Measurements from ENCODE around the gene ACTG1.

ACTG1 gene

DNA sequence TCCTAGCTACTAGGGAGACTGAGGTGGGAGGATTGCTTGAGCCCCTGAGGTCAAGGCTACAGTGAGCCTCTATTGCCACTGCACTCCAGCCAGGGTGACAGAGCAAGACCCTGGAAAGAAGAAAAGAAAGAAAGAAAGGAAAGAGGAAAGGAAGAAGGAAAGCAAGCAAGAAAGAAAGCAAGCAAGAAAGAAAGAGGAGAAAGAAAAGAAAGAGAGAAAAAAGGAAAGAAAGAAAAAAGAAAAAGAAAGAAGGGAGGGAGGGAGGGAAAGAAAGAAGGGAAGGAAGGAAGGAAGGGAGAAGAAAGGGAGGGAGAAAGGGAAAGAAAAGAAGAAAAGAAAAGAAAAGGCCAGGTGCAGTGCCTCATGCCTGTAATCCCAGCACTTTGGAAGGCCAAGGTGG lies 9.0 kb downstream of the ACTG1 start:
- TF ChIP-seq, protein P1, sequence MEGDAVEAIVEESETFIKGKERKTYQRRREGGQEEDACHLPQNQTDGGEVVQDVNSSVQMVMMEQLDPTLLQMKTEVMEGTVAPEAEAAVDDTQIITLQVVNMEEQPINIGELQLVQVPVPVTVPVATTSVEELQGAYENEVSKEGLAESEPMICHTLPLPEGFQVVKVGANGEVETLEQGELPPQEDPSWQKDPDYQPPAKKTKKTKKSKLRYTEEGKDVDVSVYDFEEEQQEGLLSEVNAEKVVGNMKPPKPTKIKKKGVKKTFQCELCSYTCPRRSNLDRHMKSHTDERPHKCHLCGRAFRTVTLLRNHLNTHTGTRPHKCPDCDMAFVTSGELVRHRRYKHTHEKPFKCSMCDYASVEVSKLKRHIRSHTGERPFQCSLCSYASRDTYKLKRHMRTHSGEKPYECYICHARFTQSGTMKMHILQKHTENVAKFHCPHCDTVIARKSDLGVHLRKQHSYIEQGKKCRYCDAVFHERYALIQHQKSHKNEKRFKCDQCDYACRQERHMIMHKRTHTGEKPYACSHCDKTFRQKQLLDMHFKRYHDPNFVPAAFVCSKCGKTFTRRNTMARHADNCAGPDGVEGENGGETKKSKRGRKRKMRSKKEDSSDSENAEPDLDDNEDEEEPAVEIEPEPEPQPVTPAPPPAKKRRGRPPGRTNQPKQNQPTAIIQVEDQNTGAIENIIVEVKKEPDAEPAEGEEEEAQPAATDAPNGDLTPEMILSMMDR (IDR thresholded peaks at IDR 0.05): no peak
- Histone ChIP-seq H3K9me3 (no peaks in the 10 kb centered on the region), H3K27ac (no peak overlapping the region), H3K36me3 (peaks cover 7 to 10% (median 8%) of the 10 kb centered on the region in 3 donors), H3K27me3 (no peaks in the 10 kb centered on the region), H3K4me1 (peaks cover 0 to 27% (median 12%) of the 10 kb centered on the region in 4 donors), H3K4me3 (no peak overlapping the region)
- DNase-seq: no peak
- intact Hi-C loops (cut with DNase I; ENCODE audit: low total_unique reads): no loop called here

DNA sequence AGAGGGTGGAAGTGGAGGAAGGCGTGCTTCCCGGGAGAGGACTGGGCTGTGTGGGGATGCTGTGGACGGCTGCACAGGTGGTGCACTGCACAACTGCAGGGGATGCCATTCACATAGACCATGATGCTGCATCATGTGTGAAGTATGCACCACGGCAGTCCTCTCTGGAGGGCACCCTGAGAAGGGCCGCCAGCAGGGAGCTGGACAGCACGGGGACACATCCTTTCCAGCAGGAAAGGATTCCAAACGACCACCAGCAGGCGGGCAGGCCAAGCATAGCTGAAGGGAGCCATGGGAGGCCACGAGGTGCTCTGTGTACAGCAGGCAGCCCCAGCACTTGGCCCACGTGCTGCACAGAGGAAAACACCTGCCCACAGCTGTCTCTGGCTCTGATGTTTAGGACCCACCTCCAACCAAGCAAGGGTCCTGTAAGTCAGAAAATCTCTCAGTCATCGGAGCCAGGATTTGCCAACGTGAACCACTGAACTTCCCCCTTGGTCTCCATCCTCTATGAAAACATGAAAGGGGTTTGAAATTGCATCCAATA lies 10.1 kb downstream of the ACTG1 start:
- Histone ChIP-seq H3K36me3 (no peaks in the 10 kb centered on the region), H3K4me3 (no peak overlapping the region), H3K9me3 (no peaks in the 10 kb centered on the region), H3K27me3 (no peaks in the 10 kb centered on the region), H3K27ac (no peak overlapping the region), H3K4me1 (peaks cover 0 to 19% (median 8%) of the 10 kb centered on the region in 4 donors)
- DNase-seq: no peak
- TF ChIP-seq, protein P1 (IDR thresholded peaks at IDR 0.05): no peak
- intact Hi-C loops (cut with DNase I; ENCODE audit: low total_unique reads): no loop called here

DNA sequence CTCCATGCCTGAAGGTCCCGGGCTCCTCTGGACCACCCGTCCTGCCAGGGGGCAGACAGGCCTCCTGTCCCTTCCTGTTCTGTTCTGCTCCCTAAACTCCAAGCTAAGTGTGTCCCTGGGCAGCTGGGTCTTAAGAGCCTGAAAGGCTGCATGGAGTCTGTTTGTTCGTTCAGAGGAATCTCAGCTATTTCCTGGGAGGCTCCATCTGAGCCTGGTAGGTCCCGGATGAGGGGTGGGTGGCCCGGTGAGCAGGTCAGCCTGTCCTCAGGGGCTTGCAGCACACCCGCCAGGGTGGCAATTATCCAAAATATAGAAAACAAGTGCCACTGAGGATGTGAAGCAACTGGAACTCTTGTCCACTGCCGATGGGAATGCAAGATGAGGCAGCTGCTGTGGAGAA lies 12.6 kb downstream of the ACTG1 start:
- H3K4me3 ChIP-seq: no peak overlapping the region
- no peaks in the 10 kb centered on the region for H3K9me3 ChIP-seq
- peak overlapping the region; percentile 31 to 36 for H3K27ac ChIP-seq
- H3K27me3 ChIP-seq: no peaks in the 10 kb centered on the region
- peaks cover 0 to 19% (median 8%) of the 10 kb centered on the region in 4 donors for H3K4me1 ChIP-seq
- TF ChIP-seq, protein P1 (IDR thresholded peaks at IDR 0.05): no peak
- intact Hi-C loops (cut with DNase I; ENCODE audit: low total_unique reads): no loop called here
- DNase-seq: no peak
- H3K36me3 ChIP-seq: no peaks in the 10 kb centered on the region

DNA sequence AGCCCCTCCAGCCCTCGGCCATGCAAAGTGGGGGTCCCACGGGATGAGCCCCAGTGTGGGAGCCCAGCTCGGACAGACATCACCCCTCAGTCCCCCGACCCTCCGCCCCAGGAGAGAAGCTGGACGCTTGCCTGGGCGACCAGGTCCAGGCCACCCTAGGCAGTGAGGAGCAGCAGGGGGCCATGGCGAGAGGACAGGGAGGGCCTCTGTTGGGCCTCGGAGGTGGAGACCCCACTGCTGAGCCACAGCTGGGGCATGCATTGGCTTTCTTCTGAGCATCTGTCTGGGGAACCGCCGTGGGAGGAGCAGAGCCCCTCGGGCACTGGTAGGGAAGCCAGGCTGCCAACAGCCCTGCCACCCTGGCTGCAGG lies 13.0 kb downstream of the ACTG1 start:
- no peaks in the 10 kb centered on the region for H3K9me3 ChIP-seq
- intact Hi-C loops (cut with DNase I; ENCODE audit: low total_unique reads): loop anchor here (5.0 kb wide), 1 partner anchor 108 kb away; no protein-coding TSS in a partner anchor
- peak overlapping the region; percentile 31 to 36 for H3K27ac ChIP-seq
- H3K4me3 ChIP-seq: peak overlapping the region; percentile 14 to 16
- peaks cover 0 to 19% (median 8%) of the 10 kb centered on the region in 4 donors for H3K4me1 ChIP-seq
- DNase-seq: no peak
- TF ChIP-seq, protein P1 (IDR thresholded peaks at IDR 0.05): no peak
- H3K27me3 ChIP-seq: no peaks in the 10 kb centered on the region
- H3K36me3 ChIP-seq: no peaks in the 10 kb centered on the region

- Histone ChIP-seq H3K27me3 (no peaks in the 10 kb centered on the region), H3K4me3 (peak overlapping the region; percentile 14 to 16), H3K4me1 (peaks cover 0 to 19% (median 8%) of the 10 kb centered on the region in 4 donors), H3K9me3 (no peaks in the 10 kb centered on the region), H3K36me3 (no peaks in the 10 kb centered on the region), H3K27ac (peak overlapping the region in 1 of 2 donors; percentile 31)
- intact Hi-C loops (cut with DNase I; ENCODE audit: low total_unique reads): loop anchor here (5.0 kb wide), 1 partner anchor 108 kb away; no protein-coding TSS in a partner anchor
- TF ChIP-seq, protein P1 (IDR thresholded peaks at IDR 0.05): no peak
- DNase-seq: no peak
Observed at GRCh38 chr17:81498953-81499600, 13.5 kb downstream of the ACTG1 start.

All from tibial artery (tissue), 4 donors.